T-helper 9 cell (primary cell): ENCODE results near the gene ADK.

Source experiments
- DNase-seq: peaks from one replicate; pipeline ENCODE4 v3.0.0-alpha.2; 2020

The ADK gene

DNA sequence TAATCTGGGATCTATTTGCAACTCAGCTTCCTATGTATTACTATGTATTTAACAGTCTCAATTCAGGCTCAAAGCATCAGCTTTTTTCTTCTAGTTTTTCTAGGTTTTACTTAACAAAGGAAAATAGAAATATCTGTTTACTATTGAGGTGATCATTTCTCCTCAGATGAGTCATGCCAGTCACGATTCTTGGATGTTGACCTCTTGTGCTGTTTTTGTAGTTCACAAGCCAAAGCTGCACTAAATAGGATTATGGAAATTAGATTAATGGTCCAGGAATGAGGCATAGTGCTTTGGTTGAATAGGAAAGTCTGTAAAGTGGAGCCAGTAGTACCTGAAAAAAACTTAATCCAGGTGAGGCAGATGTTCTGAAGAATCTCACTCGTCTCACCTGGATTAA lies 477.1 kb downstream of the ADK start:
- DNase-seq, result no peak

DNA sequence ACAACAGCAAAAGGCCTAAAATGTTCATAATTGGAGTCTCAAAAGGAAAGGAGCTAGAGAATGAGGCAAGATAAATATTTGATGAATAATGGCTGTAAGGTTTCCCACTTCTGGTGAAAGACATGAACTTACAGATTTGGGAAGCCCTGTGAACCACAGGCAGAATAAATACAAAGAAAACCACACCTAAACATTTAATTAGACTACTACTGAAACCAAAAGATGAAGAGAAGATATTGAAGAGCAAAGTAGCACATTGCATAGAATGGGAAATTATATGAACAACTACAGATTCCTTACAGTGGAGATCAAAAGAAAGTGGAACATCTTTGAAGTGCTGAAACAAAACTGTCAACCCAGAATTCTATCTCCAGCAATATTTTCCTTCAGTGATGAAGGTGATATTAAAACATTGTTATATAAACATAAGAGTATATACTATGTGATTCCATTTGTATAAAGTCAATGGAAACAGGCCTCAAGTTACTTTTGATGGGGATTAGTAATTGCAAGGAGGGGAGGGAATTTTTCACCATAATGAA lies 484.0 kb downstream of the ADK start:
- no peak for DNase-seq

DNA sequence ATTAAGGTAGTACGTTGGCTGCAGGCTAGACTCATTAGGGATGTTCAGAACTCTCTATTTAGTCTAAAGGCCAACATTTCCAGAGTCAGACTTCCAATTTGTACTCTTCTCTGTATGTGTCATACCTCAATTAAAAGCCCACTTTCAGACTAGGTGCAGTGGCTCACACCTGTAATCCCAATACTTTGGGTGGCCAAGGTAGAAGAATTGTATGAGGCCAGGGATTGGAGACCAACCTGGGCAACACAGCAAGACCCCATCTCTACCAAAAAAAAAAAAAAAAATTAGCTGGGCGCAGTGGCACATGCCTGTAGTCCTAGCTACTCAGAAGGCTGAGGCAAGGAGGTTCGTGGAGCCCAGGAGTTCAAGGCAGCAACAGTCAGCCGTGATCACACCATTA lies 484.6 kb downstream of the ADK start:
- DNase-seq, result no peak

DNA sequence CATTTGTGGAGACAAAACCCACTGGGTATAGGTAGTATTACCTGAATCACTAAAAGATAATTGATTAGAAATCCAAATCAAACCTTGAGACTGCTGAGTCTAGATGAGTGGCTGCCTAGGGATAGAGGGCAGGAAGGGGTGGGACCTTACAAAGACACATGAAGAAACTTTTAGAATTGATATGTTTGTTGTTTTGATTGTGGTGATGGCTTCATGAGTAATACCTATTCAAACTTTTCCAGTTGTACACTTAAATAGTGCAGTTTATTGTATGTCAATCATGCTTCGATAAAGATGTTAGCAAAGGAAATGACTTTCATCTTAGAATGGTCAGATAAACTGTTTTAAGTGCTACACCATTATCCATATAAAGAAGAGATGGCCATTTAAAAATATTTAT lies 486.7 kb downstream of the ADK start:
- no peak for DNase-seq

DNA sequence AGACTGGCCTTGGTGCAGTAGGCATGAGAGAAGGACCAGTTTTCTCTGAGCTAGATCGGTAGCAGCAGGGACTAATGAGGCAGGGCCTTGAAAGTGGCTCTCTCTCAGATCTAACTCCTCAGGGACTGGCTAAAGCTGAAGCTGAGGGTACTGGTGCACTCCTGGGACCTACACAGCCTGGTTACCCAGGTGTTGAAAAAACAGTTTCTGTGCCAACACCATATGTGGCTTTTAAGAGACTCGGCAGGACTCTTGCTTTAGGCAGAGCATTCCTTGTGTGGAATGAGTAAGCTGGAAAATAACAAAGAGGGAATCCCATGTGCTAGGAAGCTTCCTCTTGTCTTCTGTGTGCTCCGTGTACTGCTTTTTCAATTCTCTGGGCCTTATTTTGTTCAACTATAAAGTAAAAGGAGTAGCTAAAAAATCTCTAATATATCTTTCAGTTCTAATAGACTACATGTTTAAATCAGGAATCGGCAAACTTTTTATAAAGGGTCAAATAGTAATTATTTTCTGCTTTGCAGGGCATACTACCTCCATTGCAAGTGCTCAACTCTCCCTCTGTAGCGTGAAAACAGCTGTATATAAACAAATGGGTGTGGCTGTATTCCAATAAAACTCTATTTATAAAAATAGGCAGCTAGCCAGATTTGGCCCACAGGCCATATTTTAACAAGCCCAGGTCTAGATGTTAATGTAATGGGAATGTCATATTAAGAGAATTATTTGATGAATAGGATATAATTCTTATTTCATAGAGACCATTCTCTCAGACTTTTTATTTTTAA lies 489.3 kb downstream of the ADK start:
- DNase-seq, result no peak

DNA sequence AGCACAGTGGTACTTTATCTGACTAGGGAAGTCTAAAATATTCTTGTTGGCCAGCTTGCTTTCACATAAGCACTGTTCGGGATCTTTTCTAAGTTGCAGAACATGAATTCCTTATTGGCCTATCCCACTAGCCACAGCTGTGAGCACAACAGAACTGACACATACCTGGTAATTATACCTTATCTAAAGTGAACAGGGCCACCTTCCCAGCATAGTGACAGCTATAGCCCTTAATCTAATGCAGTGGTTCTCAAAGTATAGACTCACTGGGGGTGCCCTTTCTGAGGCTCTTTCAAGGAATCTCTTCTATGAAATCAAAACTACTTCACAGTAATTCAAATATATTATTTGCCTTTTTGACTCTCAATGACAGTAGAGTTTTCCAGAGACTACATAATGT lies 490.6 kb downstream of the ADK start:
- DNase-seq, result no peak

DNA sequence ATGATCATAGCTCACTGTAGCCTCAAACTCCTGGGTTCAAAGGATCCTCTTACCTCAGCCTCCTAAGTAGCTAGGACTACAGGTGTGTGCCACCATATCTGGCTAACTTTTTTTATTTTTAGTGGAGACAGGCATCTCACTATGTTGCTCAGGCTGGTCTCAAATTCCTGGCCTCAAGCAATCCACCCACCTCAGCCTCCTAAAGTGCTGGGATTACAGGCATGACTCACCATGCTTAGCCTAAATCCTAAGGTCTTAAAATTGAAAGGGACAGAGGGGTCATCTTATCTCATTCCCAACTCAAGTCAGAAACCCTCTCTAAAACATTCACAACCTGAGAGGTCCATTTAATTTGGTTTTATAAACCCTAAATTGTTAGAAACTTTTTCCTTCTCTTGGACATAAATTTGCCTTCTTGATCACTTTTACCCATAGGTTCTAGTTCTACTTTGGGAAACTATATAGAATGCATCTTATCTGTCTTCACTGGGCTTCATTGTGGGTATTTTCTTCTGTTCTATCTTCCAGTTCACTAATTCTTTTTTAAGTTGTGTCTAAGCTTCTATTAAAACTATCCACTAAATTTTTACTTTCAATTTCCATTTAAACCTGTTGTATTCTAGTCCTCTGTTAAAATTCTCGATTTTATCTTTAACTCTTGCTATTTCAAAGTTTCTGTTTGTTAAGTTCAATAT lies 492.0 kb downstream of the ADK start:
- no peak for DNase-seq

DNA sequence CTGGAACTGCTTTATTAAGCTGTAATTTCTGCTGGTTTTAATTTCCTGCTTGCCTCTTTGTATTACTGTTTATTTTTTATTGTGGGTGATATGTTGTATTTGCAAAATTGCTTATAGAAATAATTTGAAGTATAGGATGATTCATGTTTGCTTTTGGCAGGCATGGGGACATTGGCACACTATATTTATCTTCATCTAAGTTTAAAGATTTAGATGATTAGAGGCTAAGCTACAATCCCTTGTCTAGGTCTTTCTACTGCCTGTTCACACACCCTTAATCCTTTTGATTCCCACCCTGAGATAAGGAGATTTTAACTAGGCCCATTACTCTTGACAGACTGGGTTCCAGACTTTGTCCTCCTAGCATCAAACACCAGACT lies 492.6 kb downstream of the ADK start:
- DNase-seq, result no peak

DNA sequence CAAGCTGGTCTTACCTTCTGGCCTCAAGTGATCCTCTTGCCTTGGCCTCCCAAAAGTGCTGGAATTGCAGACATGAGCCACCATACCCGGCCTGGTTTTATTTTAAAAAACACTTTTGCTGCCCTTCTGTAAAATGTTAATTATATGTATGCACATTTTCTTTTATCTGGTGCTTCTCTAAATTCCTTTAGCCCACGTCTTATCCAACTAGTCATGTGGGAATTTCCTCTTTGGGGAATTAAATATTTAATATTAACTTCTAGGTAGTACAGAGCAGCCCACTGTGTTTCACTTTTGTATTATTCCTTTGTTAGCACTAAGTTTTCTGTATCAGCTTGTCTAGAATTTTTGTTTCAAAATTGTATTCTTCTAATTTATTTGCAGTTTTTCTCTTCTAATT lies 493.7 kb downstream of the ADK start:
- DNase-seq, result no peak

DNA sequence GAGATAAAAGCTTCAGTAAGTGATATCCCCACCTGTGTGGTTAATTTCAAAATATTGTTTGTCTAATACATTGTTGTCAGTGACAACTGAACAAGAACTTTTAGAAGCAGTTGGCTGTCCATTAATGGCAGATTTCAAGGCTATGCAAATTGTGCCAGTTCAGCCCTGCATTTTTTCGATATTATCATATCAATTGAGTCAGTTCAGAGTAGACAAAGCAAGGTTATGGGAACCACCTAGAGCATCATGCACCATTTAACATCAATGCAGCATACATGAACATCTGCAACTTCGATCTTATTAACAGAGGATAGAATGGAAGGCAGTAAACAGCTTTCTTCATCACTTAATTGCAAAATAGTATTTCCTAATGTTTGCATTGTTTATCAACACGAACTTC lies 494.7 kb downstream of the ADK start:
- DNase-seq, result no peak

DNA sequence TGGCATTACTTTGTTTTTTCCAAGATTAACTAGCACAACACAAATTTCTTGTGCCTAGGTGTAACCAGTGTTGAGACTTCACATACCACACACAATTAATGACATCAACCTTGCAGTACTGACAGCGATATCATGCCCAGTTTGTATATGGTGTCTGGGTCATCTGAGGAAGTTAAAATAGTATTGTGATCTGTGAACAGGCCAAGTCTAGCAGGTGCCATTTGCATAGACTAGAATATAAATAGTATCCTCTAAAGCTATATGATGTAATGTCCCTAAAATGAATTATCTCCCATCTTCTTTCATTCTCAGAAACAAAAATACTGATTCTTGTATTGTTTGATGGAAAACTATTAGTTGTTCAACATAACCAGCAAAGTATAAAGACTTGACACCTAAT lies 499.6 kb downstream of the ADK start:
- DNase-seq, result no peak

DNA sequence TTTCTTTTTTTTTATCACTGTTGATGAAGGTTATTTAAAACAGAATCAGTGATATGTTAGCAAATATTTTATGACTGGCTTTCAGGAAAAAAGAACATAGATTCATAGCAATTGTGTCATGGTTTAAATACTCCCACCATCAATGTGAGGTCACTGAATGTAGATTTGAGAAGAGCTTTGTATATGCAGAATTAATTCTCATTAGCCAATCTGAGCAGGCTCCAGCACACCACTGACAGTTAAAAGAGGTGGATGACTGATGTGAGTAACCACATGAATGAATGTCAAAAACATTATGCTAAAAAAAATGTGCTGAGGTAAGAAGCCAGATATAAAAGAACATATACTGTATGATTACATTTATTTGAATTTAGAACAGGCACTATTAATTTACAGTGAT lies 500.5 kb downstream of the ADK start:
- no peak for DNase-seq

DNA sequence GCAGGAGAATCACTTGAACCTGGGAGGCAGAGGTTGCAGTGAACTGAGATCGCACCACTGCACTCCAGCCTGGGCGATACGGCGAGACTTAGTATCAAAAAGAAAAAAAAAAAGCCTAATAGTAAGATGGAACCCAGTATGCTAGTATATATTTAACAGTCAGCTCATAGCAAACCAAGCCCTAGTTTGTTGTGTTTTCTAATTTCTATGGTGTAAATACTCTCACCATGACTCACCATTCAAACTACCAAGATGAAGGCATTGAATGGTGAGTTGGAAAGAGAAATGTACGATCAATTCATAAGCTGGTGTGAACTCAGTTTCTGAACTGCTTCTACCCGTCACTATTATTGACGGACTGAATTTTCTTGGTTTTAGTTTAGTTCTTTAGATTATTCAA lies 501.6 kb downstream of the ADK start:
- no peak for DNase-seq

DNA sequence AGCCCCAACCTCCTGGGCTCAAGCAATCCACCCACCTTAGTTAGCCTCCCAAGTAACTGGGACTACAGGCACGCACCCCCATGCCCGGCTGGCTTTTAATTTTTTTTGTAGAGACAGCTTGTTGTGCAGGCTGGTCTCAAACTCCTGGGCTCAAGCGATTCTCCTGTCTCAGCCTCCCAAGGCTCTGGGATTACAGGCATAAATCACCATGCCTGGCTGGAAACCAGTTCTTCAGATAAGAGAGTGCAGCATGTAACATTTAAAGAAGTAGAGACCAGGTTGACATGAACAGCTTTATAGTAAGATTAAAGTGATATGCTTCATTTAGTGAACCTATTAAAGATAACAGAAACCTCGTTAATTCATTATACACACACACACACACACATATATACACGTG lies 507.5 kb downstream of the ADK start:
- DNase-seq, result no peak

DNA sequence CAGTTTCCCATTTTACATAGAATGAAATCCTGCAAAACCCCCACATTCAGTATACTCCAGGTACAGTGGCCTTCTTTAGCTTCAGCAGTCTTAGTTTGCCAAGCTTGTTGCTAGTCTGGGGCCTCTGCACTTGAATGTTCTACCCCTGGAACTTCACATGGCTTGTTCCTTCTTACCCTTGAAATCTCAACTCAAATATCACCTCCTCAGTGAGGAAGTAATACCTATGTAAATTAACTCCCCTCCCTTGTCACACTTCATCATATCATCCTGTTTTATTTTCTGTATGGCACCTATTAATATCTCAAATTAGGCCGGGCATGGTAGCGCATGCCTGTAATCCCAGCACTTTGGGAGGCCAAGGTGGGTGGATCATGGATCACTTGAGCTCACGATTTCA lies 511.6 kb downstream of the ADK start:
- no peak for DNase-seq

DNA sequence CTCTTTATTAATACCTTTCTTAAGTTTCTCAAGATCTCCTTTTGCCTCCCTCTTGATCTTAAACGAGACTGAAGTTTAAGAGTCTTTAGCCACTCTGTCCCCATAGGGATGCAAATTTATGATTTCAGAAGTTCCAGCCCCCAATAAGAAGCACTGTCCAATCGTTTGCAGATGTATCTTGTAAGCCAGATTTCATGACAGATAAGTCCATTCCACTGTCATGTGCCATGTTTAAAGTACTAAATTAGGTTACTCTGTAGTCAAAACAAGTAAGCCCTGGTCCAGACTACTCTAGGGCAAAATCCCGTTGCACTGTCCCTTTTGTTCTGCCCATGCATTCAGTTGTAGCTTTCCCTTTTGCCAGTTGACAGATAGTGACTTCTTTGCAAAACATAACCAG lies 518.2 kb downstream of the ADK start:
- DNase-seq, result no peak

DNA sequence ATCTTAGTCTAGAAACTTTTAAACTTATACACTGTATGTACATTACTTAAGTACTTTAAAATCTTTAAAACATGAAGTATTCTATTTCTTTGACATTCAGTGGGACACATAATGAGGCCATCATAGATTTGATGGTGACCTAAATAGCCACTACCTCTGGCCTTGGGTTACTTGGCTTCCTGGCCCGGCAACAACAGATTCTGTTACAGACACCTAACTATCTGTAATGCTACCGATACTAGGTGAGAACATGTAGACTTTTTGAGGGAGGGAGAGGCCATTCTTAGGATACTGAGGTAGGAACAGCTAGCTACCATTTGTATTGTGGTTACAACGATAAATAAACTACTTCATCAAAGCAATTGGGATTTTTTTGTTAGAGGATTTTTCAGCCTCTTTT lies 520.7 kb downstream of the ADK start:
- no peak for DNase-seq

DNA sequence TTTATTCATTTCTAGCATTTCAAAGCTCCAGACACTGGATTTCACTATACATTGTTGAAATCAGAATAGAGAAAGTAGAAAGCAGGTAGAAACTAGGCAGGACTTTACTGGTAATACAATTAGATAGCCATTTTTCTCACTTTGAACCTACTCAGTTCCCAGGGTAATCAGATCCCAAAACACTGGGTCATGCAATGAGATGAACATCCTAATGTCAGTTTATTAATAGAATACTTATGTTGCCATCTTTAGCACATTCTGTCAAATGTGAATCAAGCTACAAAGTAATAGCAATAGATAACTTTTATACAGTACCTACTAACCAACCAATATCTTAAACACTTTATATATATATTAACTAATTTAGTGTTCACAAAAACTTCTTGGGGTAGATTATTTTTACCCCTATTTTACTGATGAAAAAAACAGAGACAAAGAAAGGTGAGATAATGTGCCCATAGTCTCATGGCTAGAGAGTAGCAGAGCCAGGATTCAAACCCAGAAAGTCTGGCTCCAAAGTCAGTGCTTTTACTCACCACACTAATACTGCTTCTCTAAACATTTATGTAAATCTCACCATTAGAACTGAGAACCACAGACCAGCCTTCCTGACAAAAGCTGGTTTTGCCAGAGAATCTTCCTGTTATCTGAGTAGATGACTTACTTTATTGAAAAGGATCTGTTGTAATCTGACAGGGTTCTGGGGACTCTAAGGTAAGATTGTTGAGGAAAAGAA lies 521.6 kb downstream of the ADK start:
- no peak for DNase-seq

DNA sequence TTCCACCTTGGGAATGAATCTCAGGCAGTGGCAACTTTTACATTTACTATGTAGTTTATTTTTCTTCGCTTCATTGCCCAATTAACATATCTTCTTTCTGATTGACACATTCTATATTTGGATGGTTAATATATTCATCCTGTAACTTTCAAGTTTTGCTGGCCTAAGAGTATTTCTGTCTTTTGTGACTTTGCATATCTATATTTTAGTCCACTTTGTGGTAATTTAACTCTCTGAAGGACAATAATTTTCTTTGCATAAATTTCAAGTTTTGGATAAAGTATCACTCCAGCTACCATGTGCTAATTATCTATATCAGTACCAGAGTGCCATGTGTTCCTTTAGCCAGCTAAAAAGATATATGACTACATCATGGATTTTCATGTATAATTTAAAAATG lies 523.9 kb downstream of the ADK start:
- no peak for DNase-seq

DNA sequence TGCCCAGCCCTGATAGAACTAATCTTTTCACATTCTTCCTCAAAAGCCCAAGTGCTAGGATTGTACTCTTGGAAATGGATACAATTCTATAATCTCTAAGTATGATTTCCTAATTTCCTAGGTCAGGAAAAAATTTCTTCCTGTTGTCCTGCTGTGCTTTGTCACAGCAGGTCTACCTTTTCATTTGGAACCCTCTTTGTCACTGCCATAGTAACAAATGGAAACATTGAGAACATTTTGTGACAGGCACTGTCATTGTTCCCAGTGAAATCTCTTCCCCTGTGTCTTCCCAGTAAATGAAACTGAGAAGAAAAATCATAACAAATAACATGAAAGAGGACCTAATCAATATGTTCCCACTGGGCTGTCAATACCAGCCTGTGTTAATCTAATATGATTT lies 524.5 kb downstream of the ADK start:
- no peak for DNase-seq

DNA sequence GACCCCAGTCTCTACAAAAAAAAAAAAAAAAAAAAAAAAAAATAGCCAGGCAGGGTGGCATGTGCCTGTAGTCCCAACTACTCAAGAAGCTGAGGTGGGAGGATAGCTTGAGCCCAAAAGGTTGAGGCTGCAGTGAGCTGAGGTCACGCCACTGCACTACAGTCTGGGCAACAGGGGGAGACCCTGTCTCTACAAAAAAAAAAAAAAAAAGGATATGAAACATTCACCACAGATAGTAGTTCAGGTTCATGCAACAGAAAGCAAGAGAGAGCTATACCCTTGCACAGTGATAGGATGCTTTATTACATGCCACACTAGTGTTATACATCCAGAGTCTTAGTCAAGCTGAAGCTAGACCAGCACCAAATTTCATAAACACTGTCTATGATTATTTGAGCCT lies 526.9 kb downstream of the ADK start:
- DNase-seq, result no peak

DNA sequence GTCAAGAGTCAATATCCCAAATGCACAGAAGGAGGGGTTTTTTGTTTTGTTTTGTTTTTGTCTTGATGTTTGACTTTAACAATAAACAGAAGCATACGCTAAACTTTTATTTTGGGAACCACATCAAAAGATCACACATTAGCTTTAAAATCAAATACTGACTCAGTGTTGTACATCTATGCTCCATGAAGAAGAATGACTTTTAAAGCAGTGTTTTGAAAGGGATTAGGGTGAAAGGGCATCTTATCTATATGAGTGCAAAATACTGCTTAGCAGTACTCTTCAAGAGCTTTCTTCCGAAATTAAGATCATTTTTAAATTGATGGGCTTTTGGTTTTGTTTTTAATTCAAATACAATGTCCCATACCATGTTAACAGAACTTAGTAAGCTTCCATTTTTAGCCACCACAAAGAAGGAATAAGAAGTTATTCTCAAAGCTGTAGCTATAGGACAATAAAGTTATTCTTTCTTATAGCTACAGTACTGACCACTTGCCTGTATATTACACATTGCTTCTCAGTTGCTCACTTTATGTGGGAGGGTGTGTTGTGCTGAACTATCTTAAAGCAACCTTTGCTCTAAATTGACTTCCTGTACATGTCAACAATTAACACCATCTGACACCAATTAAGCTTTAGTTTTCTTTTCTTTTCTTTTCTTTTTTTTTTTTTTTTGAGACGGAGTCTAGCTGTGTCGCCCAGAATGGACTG lies 531.1 kb downstream of the ADK start:
- no peak for DNase-seq

DNA sequence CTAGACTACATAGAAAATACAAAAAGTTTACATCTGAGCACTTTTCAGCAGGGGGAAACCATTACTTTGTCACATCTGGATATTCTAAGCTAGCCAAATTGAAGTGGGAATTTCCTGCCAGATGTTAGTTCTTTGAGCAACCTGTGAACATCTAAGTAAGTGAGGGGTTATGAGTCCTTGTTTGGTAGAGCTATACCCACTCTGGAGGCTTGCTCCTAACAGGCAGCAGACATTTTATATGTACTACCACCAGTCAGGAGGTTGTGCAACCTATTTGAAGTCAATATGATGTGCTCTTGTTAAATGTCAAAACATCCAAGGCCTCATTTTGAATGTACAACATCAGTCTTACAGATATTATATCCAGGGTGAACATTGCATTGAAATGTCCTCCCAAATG lies 532.0 kb downstream of the ADK start:
- DNase-seq, result no peak
